HCT116 (cell line): Measurements from ENCODE around the gene TMEM271. TPM values are rescaled to one million over a fixed set of nuclear protein-coding genes. Genes with fewer than 3 reads are reported as not detected.

Experiments used
- ATAC-seq: fragments of 200-7000 bp; cut with Tn5 transposase; 2 replicates; pipeline ENCODE4 v1.9.1; 2020; ENCODE audit warnings: mild to moderate bottlenecking, moderate library complexity
- BruUV-seq: library from RNA; stranded (reverse); fragments of 400-500 nt; replicated peaks from 2 replicates; lab custom pipeline; 2021; lab: Mats Ljungman, UMichigan
- CTCF ChIA-PET: fragments of 300-600 bp; sonication (Branson Sonifier 250); formaldehyde crosslinking; loops from one replicate; lab custom pipeline; 2021; ENCODE audit warnings: antibody characterized with exemption; lab: Charles Lee
- POLR2A ChIA-PET: fragments of 300-600, 350-600 bp; sonication (Branson Sonifier 250); formaldehyde crosslinking; loops from one replicate; lab custom pipeline; 2021; ENCODE audit warnings: antibody characterized with exemption; lab: Charles Lee
- RAD21 ChIA-PET, 2 experiments: fragments of 300-600 bp; sonication (Branson Sonifier 250); formaldehyde crosslinking; loops; one replicate each; lab custom pipeline; 2023; ENCODE audit warnings: low total read pairs in 2 of 2; ENCODE audit not compliant: uncharacterized antibody in 2 of 2, unreplicated experiment in 2 of 2, low non-redundant PET in 1 of 2; lab: Charles Lee
- DNase-seq: peaks from one replicate; pipeline ENCODE4 v3.0.0-alpha.2; 2010; ENCODE audit warnings: low read depth, low spot score
- H2AFZ ChIP-seq: fragments of 200-600 bp; shearing (Covaris generic), sonication (generic); 2 replicates; pipeline ENCODE4 v1.6.1; 2017; ENCODE audit warnings: low read depth, mixed run types, mixed read lengths, antibody characterized with exemption, low read length; ENCODE audit not compliant: poor library complexity, severe bottlenecking
- H3K27ac ChIP-seq: 2 replicates; pipeline ENCODE4 v1.5.1; 2012; ENCODE audit warnings: low read depth, low read length
- H3K27me3 ChIP-seq: fragments of 200-600 bp; sonication (generic); 2 replicates; pipeline ENCODE4 v1.6.1; 2016; ENCODE audit warnings: mixed run types, low read length, mixed read lengths; ENCODE audit not compliant: insufficient read depth
- H3K36me3 ChIP-seq, 2 experiments: fragments of 200-500 bp in 1 of 2; fragments of 200-600 bp in 1 of 2; sonication (Bioruptor generic) in 1 of 2; sonication (generic) in 1 of 2; 2 replicates each; pipeline versions ENCODE4 v1.5.1 to v1.6.1; 2014 to 2016; ENCODE audit warnings: low read length in 2 of 2, inconsistent platforms in 1 of 2, mixed read lengths in 1 of 2, mixed run types in 1 of 2; ENCODE audit not compliant: insufficient read depth in 2 of 2, control insufficient read depth in 1 of 2
- H3K4me1 ChIP-seq, 2 experiments: fragments of 200-600 bp in 1 of 2; sonication (generic) in 1 of 2; 2 replicates each; pipeline versions ENCODE4 v1.5.1 to v1.6.1; 2012 to 2017; ENCODE audit warnings: low read length in 2 of 2, inconsistent platforms in 1 of 2, mild to moderate bottlenecking in 1 of 2, mixed read lengths in 1 of 2, mixed run types in 1 of 2, moderate library complexity in 1 of 2; ENCODE audit not compliant: insufficient read depth in 2 of 2, control insufficient read depth in 1 of 2
- H3K4me2 ChIP-seq: fragments of 200-600 bp; sonication (generic); 2 replicates; pipeline ENCODE4 v1.6.1; 2017; ENCODE audit warnings: mixed run types, low read length, mixed read lengths
- H3K4me3 ChIP-seq, 2 experiments: fragments of 200-600 bp in 1 of 2; sonication (generic) in 1 of 2; replicated peaks in 1 of 2; 2 replicates each; pipeline ENCODE4 v1.5.1; 2011 to 2016; ENCODE audit warnings: low read length in 2 of 2, control low read depth in 1 of 2, low read depth in 1 of 2, mild to moderate bottlenecking in 1 of 2, mixed read lengths in 1 of 2, mixed run types in 1 of 2
- H3K79me2 ChIP-seq: fragments of 200-600 bp; sonication (generic); 2 replicates; pipeline ENCODE4 v1.6.1; 2017; ENCODE audit warnings: mild to moderate bottlenecking, mixed run types, low read length, moderate library complexity, mixed read lengths; ENCODE audit not compliant: insufficient read depth
- H3K9ac ChIP-seq: fragments of 200-600 bp; sonication (generic); 2 replicates; pipeline ENCODE4 v1.6.1; 2016; ENCODE audit warnings: low read length, mixed read lengths
- H3K9me2 ChIP-seq: fragments of 200-600 bp; sonication (generic), shearing (Covaris generic); 2 replicates; pipeline ENCODE4 v1.6.1; 2017; ENCODE audit warnings: mixed run types, mild to moderate bottlenecking, moderate library complexity; ENCODE audit not compliant: insufficient read depth
- H3K9me3 ChIP-seq, 2 experiments: fragments of 200-500 bp in 1 of 2; fragments of 200-600 bp in 1 of 2; sonication (Bioruptor generic) in 1 of 2; sonication (generic) in 1 of 2; 2 replicates each; pipeline ENCODE4 v1.6.1; 2014 to 2017; ENCODE audit warnings: low read length in 2 of 2, mixed read lengths in 2 of 2, inconsistent platforms in 1 of 2, low read depth in 1 of 2, mild to moderate bottlenecking in 1 of 2, mixed run types in 1 of 2, moderate library complexity in 1 of 2; ENCODE audit not compliant: control insufficient read depth in 1 of 2, insufficient read depth in 1 of 2
- H4K20me1 ChIP-seq: fragments of 200-600 bp; sonication (generic), shearing (Covaris generic); 2 replicates; pipeline ENCODE4 v1.6.1; 2017; ENCODE audit warnings: mixed run types, mild to moderate bottlenecking, moderate library complexity; ENCODE audit not compliant: insufficient read depth
- CBX3 ChIP-seq: IDR thresholded peaks from 2 replicates; pipeline ENCODE4 v1.6.1; 2012; ENCODE audit warnings: low read depth
- CEBPB ChIP-seq: IDR thresholded peaks from 2 replicates; pipeline ENCODE4 v1.6.1; 2012; ENCODE audit warnings: low read depth
- EGR1 ChIP-seq: IDR thresholded peaks from 2 replicates; pipeline ENCODE4 v1.6.1; 2012; ENCODE audit warnings: low read depth
- EZH2 ChIP-seq: fragments of 200-600 bp; sonication (generic); IDR thresholded peaks from 2 replicates; pipeline ENCODE4 v1.6.1; 2017; ENCODE audit warnings: antibody characterized with exemption, mixed run types
- EZH2phosphoT487 ChIP-seq: fragments of 200-600 bp; IDR thresholded peaks from 2 replicates; pipeline ENCODE4 v1.6.1; 2018; ENCODE audit warnings: antibody characterized with exemption, borderline replicate concordance
- POLR2AphosphoS5 ChIP-seq: IDR thresholded peaks from 2 replicates; pipeline ENCODE4 v1.6.1; 2011; ENCODE audit warnings: mild to moderate bottlenecking, low read depth, low read length, moderate library complexity
- RAD21 ChIP-seq: IDR thresholded peaks from 2 replicates; pipeline ENCODE4 v1.6.1; 2012; ENCODE audit warnings: low read depth, mild to moderate bottlenecking
- SIN3A ChIP-seq: IDR thresholded peaks from 2 replicates; pipeline ENCODE4 v1.6.1; 2012; ENCODE audit warnings: low read depth
- YY1 ChIP-seq: IDR thresholded peaks from 2 replicates; pipeline ENCODE4 v1.6.1; 2011; ENCODE audit warnings: low read length, low read depth, moderate library complexity, mild to moderate bottlenecking; ENCODE audit not compliant: insufficient replicate concordance; ENCODE audit errors: extremely low read depth
- ZFX ChIP-seq: fragments of 450-650 bp; IDR thresholded peaks from 2 replicates; pipeline ENCODE4 v1.6.1; 2017
- ZNF274 ChIP-seq: fragments of 200-500 bp; sonication (Bioruptor generic); IDR thresholded peaks from 2 replicates; pipeline ENCODE4 v1.6.1; 2014; ENCODE audit warnings: mild to moderate bottlenecking, low read depth, low read length, inconsistent platforms
- intact Hi-C: fragments of 100-400 bp; cut with micrococcal nuclease; formaldehyde crosslinking; loops from 2 replicates; pipeline ENCODE4 v1.10.0; 2022
- total RNA-seq: library from RNA; stranded (reverse); gene quantifications from one replicate; pipeline ENCODE4 v1.2.1, GENCODE V29; 2021; ENCODE audit not compliant: unreplicated experiment
- TF ChIP-seq, protein P1 (sequence below): IDR thresholded peaks from 2 replicates; pipeline ENCODE4 v1.6.1; 2011; ENCODE audit warnings: mild to moderate bottlenecking, low read length, moderate library complexity; ENCODE audit not compliant: insufficient replicate concordance; ENCODE audit errors: extremely low read depth
- TF ChIP-seq, protein P2 (sequence below): IDR thresholded peaks from 2 replicates; pipeline ENCODE4 v1.6.1; 2012; ENCODE audit warnings: low read depth
- TF ChIP-seq, protein P3 (sequence below), 3 experiments: fragments of 200-600 bp in 1 of 3; sonication (generic) in 1 of 3; IDR thresholded peaks in 2 of 3; conservative IDR thresholded peaks in 1 of 3; 2 replicates each; pipeline ENCODE4 v1.5.1; 2012 to 2017; ENCODE audit warnings: low read depth in 2 of 3, low read length in 2 of 3, antibody characterized with exemption in 1 of 3, borderline replicate concordance in 1 of 3, control low read depth in 1 of 3, mild to moderate bottlenecking in 1 of 3, mixed read lengths in 1 of 3, mixed run types in 1 of 3, moderate library complexity in 1 of 3; ENCODE audit not compliant: insufficient read depth in 1 of 3

The TMEM271 gene
- total RNA-seq, 1 experiment from 2014 or later, result not detected

DNA sequence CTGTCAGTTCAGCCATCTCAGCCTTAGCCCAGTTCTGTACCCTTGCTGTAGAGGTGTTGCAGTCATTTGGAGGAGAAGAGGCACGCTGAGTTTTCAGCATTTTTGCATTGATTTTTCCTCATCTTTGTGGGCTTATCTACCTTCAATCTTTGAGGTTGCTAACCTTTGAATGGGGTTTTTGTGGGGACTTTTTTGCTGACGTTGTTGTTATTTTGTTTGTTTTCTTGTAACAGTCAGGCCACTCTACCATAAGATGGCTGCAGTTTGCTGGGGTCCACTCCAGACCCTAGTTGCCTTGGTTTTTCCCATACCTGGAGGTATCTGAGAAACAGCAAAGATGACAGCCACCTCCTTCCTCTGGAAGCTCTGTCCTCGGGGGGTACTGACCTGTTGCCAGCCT, 22.8 kb upstream of the TMEM271 start:
- RAD21 ChIA-PET, result no interaction called here
- no peak for ATAC-seq
- intact Hi-C loops, result no loop called here
- no peaks in the 10 kb centered on the region for H3K9me3 ChIP-seq
- H3K36me3 ChIP-seq, result no peaks in the 10 kb centered on the region
- no peak overlapping the region for H3K4me2 ChIP-seq
- POLR2A ChIA-PET, result no interaction called here
- BruUV-seq, result no TSS peak
- no peak overlapping the region for H3K4me3 ChIP-seq
- CTCF ChIA-PET, result no interaction called here
- no peaks in the 10 kb centered on the region for H3K27me3 ChIP-seq
- no peak overlapping the region for H3K27ac ChIP-seq
- H3K9me2 ChIP-seq, result no peaks in the 10 kb centered on the region
- H3K79me2 ChIP-seq, result no peaks in the 10 kb centered on the region
- no peak overlapping the region for H2AFZ ChIP-seq
- H3K9ac ChIP-seq, result no peak overlapping the region
- H3K4me1 ChIP-seq, result peaks cover 3 to 4% of the 10 kb centered on the region in 2 experiments; a peak in 2 of 4 replicates
- H4K20me1 ChIP-seq, result no peaks in the 10 kb centered on the region
- DNase-seq, result no peak
- TF ChIP-seq, protein P1, sequence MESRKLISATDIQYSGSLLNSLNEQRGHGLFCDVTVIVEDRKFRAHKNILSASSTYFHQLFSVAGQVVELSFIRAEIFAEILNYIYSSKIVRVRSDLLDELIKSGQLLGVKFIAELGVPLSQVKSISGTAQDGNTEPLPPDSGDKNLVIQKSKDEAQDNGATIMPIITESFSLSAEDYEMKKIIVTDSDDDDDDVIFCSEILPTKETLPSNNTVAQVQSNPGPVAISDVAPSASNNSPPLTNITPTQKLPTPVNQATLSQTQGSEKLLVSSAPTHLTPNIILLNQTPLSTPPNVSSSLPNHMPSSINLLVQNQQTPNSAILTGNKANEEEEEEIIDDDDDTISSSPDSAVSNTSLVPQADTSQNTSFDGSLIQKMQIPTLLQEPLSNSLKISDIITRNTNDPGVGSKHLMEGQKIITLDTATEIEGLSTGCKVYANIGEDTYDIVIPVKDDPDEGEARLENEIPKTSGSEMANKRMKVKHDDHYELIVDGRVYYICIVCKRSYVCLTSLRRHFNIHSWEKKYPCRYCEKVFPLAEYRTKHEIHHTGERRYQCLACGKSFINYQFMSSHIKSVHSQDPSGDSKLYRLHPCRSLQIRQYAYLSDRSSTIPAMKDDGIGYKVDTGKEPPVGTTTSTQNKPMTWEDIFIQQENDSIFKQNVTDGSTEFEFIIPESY, result no peak
- TF ChIP-seq ZFX, result no peak
- TF ChIP-seq, protein P2, sequence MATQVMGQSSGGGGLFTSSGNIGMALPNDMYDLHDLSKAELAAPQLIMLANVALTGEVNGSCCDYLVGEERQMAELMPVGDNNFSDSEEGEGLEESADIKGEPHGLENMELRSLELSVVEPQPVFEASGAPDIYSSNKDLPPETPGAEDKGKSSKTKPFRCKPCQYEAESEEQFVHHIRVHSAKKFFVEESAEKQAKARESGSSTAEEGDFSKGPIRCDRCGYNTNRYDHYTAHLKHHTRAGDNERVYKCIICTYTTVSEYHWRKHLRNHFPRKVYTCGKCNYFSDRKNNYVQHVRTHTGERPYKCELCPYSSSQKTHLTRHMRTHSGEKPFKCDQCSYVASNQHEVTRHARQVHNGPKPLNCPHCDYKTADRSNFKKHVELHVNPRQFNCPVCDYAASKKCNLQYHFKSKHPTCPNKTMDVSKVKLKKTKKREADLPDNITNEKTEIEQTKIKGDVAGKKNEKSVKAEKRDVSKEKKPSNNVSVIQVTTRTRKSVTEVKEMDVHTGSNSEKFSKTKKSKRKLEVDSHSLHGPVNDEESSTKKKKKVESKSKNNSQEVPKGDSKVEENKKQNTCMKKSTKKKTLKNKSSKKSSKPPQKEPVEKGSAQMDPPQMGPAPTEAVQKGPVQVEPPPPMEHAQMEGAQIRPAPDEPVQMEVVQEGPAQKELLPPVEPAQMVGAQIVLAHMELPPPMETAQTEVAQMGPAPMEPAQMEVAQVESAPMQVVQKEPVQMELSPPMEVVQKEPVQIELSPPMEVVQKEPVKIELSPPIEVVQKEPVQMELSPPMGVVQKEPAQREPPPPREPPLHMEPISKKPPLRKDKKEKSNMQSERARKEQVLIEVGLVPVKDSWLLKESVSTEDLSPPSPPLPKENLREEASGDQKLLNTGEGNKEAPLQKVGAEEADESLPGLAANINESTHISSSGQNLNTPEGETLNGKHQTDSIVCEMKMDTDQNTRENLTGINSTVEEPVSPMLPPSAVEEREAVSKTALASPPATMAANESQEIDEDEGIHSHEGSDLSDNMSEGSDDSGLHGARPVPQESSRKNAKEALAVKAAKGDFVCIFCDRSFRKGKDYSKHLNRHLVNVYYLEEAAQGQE, result no peak
- TF ChIP-seq EGR1, result no peak
- TF ChIP-seq CEBPB, result no peak
- TF ChIP-seq, protein P3, sequence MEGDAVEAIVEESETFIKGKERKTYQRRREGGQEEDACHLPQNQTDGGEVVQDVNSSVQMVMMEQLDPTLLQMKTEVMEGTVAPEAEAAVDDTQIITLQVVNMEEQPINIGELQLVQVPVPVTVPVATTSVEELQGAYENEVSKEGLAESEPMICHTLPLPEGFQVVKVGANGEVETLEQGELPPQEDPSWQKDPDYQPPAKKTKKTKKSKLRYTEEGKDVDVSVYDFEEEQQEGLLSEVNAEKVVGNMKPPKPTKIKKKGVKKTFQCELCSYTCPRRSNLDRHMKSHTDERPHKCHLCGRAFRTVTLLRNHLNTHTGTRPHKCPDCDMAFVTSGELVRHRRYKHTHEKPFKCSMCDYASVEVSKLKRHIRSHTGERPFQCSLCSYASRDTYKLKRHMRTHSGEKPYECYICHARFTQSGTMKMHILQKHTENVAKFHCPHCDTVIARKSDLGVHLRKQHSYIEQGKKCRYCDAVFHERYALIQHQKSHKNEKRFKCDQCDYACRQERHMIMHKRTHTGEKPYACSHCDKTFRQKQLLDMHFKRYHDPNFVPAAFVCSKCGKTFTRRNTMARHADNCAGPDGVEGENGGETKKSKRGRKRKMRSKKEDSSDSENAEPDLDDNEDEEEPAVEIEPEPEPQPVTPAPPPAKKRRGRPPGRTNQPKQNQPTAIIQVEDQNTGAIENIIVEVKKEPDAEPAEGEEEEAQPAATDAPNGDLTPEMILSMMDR (IDR thresholded peaks at IDR 0.05 in 2 of 3, conservative IDR thresholded peaks at IDR 0.05 in 1 of 3; ENCODE audit: borderline replicate concordance in 1 of 3, insufficient read depth in 1 of 3, low read depth in 2 of 3, low read length in 2 of 3), result no peak
- no peak for TF ChIP-seq CBX3
- TF ChIP-seq SIN3A, result no peak
- TF ChIP-seq ZNF274, result no peak
- TF ChIP-seq EZH2phosphoT487, result no peak
- TF ChIP-seq POLR2AphosphoS5, result no peak
- TF ChIP-seq YY1, result no peak
- no peak for TF ChIP-seq RAD21
- no peak for TF ChIP-seq EZH2
- TF ChIP-seq, all 23 proteins: peak for 0
